ENCODE results near the gene LGR5.

- no peak for TF ChIP-seq POLR2A (IDR thresholded peaks at IDR 0.05; ENCODE audit: low read length)
- no peak for TF ChIP-seq GATA1 (IDR thresholded peaks at IDR 0.05; ENCODE audit: low read depth, low read length)
Observed at GRCh38 chr12:71484272-71484905, 44.8 kb downstream of the LGR5 start.

Measured in erythroblast (primary cell).